HTR-8/SVneo (cell line): Measurements from ENCODE around the gene CALY.
"Not testable (repeated sequence)": the region's sequence is repeated elsewhere in the genome, so short reads cannot be mapped to it uniquely, and the experiment has no call there.

Source experiments
- DNase-seq: peaks from one replicate; pipeline ENCODE4 v3.0.0; 2011; ENCODE audit warnings: low spot score, mixed read lengths; ENCODE audit not compliant: insufficient read length
- FAIRE-seq: peaks from 2 replicates; lab custom pipeline; 2011; peaks lifted over from hg19 to GRCh38; lab: Jason Lieb, UNC

CALY gene

GRCh38 chr10:133367461-133367860 lies 30.8 kb upstream of the CALY start:
- DNase-seq, FAIRE-seq: not testable (repeated sequence)

- FAIRE-seq (no peak), DNase-seq (no peak)
These were observed 30.1 kb upstream of the CALY start for GRCh38 chr10:133366751-133367150.

GRCh38 chr10:133366130-133366478 lies 29.4 kb upstream of the CALY start:
- FAIRE-seq, result no peak
- DNase-seq, result no peak

GRCh38 chr10:133365461-133366129 lies 28.9 kb upstream of the CALY start:
- DNase-seq (no peak), FAIRE-seq (no peak)

- FAIRE-seq, result no peak
- no peak for DNase-seq
These were observed 28.1 kb upstream of the CALY start for GRCh38 chr10:133364645-133365431.

GRCh38 chr10:133362846-133363245 lies 26.1 kb upstream of the CALY start:
- no peak for FAIRE-seq
- no peak for DNase-seq

GRCh38 chr10:133361773-133362441 lies 25.2 kb upstream of the CALY start:
- no peak for DNase-seq
- FAIRE-seq, result no peak

- DNase-seq (no peak), FAIRE-seq (no peak)
These were observed 24.5 kb upstream of the CALY start for GRCh38 chr10:133361227-133361626.

GRCh38 chr10:133359972-133360610 lies 23.4 kb upstream of the CALY start:
- FAIRE-seq, result no peak

GRCh38 chr10:133359554-133359971 lies 22.9 kb upstream of the CALY start:
- FAIRE-seq, result no peak
- no peak for DNase-seq

More at GRCh38 chr10:133359972-133360610, 23.4 kb upstream of the CALY start:
- DNase-seq, result no peak

- DNase-seq (no peak), FAIRE-seq (no peak)
These were observed 22.2 kb upstream of the CALY start for GRCh38 chr10:133358925-133359310.

GRCh38 chr10:133358162-133358924 lies 21.6 kb upstream of the CALY start:
- FAIRE-seq, result no peak
- no peak for DNase-seq

- DNase-seq, result no peak
- FAIRE-seq, result no peak
These were observed 20.8 kb upstream of the CALY start, which contains the start of gene FUOM for GRCh38 chr10:133357285-133358161. Gene FUOM (minus strand): TSS chr10:133358019. CDS start chr10:133358007, 12 bp downstream.

GRCh38 chr10:133356549-133357284 lies 20.0 kb upstream of the CALY start:
- DNase-seq (no peak), FAIRE-seq (no peak)

GRCh38 chr10:133355991-133356390 lies 19.3 kb upstream of the CALY start:
- DNase-seq (no peak), FAIRE-seq (no peak)

GRCh38 chr10:133355266-133355665 lies 18.6 kb upstream of the CALY start:
- FAIRE-seq, result no peak
- DNase-seq, result no peak

- DNase-seq (no peak), FAIRE-seq (no peak)
These were observed 18.1 kb upstream of the CALY start for GRCh38 chr10:133354672-133355240.
